ENCODE measurements around the gene EGR1.

DNA sequence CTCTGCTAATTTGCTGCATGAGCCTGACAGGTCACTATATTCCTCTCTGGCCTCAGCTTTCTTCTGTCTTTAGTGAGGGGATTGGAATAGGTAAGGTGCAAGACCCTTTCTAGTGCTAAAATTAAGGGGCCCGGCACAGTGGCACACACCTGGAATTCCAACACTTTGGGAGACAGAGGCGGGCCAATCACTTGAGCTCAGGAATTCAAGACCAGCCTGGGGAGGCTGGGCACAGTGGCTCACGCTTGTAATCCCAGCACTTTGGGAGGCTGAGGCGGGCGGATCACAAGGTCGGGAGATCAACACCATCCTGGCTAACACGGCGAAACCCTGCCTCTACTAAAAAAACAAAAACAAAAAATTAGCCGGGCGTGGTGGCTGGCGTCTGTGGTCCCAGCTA is 37.2 kb downstream of the EGR1 start:
- no peak for TF ChIP-seq JUND (IDR thresholded peaks at IDR 0.05)
- TF ChIP-seq, protein P1, sequence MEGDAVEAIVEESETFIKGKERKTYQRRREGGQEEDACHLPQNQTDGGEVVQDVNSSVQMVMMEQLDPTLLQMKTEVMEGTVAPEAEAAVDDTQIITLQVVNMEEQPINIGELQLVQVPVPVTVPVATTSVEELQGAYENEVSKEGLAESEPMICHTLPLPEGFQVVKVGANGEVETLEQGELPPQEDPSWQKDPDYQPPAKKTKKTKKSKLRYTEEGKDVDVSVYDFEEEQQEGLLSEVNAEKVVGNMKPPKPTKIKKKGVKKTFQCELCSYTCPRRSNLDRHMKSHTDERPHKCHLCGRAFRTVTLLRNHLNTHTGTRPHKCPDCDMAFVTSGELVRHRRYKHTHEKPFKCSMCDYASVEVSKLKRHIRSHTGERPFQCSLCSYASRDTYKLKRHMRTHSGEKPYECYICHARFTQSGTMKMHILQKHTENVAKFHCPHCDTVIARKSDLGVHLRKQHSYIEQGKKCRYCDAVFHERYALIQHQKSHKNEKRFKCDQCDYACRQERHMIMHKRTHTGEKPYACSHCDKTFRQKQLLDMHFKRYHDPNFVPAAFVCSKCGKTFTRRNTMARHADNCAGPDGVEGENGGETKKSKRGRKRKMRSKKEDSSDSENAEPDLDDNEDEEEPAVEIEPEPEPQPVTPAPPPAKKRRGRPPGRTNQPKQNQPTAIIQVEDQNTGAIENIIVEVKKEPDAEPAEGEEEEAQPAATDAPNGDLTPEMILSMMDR (IDR thresholded peaks at IDR 0.05 in 2 of 3, conservative IDR thresholded peaks at IDR 0.05 in 1 of 3; ENCODE audit: borderline replicate concordance in 1 of 3, insufficient read depth in 1 of 3, low read depth in 2 of 3, low read length in 2 of 3), result no peak
- TF ChIP-seq EZH2 (IDR thresholded peaks at IDR 0.05), result no peak
- no peak for TF ChIP-seq YY1 (IDR thresholded peaks at IDR 0.05; ENCODE audit: extremely low read depth, insufficient replicate concordance, low read depth, low read length)
- TF ChIP-seq EZH2phosphoT487 (IDR thresholded peaks at IDR 0.05; ENCODE audit: borderline replicate concordance), result no peak
- TF ChIP-seq POLR2A (IDR thresholded peaks at IDR 0.05; ENCODE audit: borderline replicate concordance, extremely low read depth, insufficient read depth, insufficient read length), result no peak
- TF ChIP-seq RAD21 (IDR thresholded peaks at IDR 0.05; ENCODE audit: low read depth), result no peak
